Anterior cingulate cortex (tissue), 58 donors: ENCODE measurements around the gene SYNDIG1.

ENCODE experiments used
- DNase-seq, 58 donors: peaks; one replicate each; lab custom pipeline; 2025; lab: John Stamatoyannopoulos, UW

SYNDIG1 gene

DNA sequence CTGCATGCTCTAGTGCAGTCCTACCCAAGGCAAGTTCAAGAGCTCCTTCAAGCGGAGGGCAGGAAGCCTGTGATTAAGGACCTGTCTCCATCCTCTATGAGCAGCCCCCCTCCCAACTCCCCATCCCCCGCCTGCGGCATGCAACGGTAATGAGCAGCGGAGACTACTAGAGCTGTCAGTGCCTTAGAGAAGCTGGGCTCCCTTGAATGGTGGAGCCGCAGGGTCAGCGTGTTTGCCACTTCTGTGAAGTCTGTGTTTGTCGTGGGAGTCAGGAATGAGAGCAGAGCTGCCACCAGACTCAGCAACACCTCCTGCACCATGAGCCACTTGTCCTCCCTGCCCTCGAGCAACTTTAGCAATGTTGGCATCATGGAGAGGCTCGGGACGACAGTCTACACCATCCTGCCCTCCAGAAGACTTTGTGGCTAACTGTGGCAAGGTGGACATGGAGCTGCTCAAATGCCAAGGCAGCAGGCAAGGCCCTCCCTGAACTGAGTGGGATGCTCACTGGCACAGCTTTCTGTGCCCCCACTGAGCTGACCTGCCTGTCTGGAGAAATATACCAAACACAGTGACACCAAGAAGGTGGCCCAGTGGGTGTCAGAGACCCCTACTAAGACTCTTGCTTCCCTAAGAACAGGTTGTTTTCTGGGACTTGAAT lies 23.8 kb upstream of the SYNDIG1 start:
- no peak for DNase-seq

DNA sequence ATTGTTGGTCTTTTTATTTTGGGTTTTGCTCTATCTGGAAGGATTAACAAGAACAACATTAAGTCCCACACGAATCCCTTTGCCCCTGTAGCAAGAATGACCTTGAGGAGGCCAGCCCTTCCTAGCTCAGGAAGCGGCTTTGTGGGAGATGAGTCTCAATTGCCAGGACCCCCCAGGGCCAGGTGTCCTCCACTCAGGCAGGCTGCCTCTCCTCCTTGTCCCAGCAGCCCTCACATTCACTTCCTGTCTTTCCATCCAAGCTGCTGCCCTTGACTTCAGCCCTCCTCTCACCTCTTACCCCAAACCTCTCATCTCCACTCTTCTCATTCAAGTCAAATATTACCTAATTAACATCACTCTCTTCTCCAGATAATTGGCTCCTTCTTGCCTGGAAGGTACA lies 22.6 kb upstream of the SYNDIG1 start:
- DNase-seq: no peak

DNA sequence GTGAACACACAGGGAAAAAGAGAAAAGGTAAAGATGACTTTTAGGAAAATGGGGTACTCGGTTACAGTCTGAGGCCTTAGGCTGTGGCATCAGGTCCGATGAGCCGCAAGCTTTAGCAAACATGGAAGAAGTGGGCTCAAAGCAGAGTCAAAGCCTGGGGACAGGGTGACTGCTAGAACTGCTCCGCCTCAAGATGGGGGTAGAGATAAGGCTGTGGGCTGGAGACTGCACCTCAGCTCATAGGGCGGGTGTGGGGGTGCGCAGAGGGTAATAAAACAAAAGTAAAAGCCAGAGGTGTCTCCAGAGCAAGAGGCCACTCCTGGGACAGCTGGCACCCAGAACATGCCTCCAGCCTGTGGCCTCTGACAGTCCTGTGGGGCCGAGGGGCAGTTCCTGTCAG lies 21.3 kb upstream of the SYNDIG1 start:
- no peak for DNase-seq

DNA sequence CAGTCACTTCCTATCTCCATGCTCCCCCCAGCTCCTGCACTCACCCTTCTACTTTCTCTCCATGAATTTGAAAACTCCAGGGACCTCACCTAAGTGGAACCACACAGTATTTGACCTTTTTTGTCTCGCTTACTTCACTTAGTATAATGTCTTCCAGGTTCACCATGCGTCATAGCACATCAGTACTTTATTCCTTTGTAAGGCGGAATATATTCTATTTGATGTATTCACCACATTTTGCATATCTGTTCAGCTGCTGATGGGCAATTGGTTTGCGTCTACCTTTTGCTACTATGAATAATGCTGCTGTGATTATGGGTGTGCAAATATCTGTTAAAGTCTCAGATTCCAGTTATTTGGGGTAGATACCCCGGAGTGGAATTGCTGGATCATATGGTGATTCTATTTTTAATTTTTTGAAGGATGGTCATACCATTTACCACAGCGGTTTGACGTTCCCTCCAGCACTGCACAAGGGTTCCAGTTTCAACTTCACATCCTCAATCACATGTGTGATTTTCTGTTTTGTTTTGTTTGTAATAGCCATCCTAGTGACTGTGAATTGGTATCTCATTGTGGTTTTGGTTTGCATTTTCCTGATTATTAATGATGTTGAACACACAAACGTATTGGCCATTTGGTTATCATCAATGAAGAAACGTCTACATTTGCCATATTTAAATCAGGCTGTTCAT lies 20.3 kb upstream of the SYNDIG1 start:
- no peak for DNase-seq

DNA sequence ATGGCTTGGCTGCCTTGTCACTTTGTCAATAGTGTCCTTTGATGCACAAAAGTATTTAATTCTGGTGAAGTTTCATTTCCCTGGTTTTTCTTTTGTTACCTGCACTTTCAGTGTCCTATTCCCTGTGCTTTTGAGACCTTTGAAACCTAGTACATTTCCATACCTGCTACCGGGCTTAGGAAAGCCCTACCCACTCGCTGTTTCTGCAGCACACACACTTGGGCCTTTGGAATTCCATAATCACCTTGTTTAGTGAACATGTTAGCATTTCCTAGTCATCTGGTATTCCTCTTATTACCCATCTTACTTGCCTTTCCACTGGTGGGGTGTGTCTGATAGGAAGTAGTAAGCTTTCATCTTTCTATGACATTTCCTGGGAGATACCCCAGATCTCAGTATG lies 19.3 kb upstream of the SYNDIG1 start:
- DNase-seq: no peak

DNA sequence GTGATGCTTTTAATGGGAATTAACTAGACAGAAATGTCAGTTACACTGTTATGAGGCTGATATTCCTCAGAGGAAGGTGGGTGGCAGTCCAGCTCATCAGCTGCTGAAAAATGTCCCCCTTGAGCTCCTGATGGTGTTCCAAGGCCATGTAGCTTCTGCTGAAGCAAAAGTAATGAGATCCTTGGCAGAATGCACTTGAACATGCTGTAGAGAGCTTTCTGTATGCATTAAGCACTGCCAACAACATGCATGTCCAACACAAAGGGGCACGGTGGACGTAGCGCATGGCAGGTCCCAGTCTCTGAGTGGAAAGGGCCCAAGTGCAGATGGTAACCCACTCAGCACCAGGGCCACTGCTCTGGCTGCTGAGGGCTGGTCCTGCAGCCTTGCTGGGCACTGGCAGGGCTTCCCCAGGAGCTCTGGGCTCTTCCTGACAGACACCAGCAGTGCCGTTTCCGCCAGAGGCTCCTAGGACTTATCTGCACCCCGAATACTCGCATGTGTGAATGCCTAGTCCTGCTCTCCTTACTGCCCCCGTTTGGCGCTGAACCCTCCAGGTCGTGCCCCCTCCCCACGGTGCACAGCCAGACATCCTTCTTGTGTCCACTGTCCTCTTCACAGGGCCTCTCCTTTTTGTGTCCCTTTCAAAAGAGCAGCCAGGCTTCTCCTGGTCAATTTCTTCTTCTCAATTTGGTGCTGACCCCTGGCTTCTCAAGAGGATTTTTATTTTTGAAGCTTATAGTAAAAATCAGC lies 18.6 kb upstream of the SYNDIG1 start:
- no peak for DNase-seq

DNA sequence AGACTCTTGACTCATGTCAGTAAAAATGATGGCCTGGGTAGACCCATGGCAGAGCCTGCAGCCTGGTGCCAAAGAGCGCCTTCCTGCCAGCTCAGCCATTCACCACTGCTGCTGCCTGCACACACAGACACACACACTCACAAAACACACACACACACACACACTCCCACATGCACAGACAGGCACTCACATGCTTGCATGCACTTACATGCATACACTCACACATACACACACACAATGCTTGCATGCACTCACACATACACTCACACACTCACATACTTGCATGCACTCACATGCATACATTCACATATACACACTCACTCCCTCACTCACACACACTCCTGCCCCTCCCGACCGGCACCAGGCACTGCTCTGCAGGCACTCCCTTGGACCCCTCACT lies 18.0 kb upstream of the SYNDIG1 start:
- no peak for DNase-seq

DNA sequence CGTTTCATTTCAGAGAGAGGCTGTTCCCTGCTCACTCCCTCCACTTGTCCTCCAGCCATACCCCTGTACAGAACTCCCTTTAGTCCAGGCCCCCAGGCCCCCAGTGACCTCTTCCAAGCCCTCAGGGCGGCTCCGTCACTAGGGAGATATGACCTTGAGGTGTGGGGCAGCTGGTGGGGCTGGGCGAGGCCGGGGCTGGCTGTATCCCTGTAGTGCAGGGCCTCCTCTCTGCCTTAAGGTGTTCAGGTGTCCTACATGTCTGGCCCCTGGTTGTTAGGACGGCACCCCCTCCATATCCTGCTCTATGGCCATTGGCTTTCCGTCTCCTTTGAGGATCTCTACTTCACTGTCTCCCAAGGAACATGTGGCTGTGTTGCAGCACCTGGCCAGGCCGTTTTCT lies 17.4 kb upstream of the SYNDIG1 start:
- DNase-seq: no peak

DNA sequence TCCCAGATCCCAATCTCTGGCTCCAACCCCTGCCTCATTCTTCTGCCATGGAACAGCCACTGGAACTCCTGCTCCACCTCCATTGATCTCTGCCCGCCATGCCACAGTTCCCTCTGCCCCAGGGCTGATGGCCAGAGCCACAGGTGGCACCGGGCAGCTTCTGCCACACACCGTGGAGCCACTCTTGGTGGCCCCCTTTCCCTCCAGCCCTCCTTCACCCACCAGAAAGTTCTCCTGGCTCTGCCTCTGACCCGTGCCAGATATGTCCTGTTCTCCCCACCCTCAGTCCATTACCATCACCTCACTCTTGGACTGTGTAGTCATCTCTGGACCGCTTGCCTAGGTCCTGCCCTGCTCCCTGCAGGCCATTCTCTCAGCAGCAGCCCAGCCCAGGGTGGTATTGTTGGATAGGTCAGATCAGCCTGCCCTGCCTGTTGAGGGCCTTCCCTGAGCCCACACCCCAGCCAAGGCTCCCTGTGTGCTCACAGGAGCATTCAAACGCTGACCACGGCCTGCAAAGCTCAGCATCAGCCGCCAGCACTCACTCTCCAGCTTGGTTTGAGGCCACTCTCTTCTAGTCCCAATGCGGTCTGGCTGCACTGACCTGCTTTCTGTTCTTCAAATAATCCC lies 16.8 kb upstream of the SYNDIG1 start:
- DNase-seq: no peak

DNA sequence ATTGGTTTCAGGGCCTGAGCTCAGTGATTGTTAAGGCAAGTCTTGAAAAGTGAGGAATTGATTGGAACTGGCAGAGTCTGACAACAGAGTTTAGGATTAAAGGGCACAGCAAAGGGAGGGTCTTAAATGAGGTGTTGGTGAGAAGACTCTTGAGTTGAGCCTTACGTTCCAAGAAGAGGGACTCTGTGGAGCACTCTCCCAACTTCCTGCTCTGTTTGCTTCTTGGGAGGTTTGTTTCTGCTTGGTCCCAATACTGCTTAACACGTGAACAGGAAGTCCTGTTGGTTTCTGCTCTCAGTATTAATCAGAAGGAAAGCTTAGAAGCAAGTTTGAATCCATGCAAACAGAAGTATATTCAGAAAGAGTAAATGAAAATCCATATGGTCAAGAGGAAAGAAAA lies 15.6 kb upstream of the SYNDIG1 start:
- DNase-seq: no peak

DNA sequence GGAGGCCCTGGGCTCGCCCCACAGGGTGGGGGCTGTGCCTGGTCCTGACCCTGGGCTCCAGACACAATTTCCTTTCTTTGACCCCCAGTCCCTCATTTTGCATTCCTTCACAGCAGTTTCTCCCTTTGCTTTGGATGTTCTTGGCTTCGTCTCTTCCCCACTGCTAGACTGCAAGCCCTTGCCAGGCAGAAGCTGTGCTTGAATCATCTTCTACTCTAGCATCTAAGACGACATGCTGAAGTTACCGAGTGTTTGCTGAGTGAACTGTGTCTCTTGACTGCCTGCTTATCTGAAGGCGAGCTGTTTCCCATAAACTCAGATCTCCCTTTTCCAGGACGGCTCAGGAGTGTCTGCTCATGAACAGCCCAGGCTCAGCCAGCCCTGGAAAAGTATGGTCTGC lies 14.3 kb upstream of the SYNDIG1 start:
- no peak for DNase-seq

DNA sequence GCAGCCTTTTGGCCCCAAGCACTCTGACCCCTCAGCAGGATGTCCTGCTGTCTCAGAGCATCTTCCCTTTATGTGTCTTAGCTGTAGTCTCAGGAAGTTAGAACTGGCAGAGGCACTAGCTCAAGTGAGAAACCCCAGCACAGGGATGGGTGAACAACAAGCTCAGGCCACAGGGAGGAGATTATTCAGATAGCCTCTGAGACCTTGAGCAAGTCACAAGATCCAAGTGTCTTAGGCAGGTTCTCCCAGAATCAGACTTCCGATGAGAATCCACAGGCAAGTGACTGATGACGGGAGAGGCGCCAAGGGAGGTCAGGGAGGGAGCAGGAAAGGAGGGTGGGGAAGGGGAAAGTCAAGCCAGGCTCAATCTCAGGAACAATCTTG lies 13.0 kb upstream of the SYNDIG1 start:
- no peak for DNase-seq

DNA sequence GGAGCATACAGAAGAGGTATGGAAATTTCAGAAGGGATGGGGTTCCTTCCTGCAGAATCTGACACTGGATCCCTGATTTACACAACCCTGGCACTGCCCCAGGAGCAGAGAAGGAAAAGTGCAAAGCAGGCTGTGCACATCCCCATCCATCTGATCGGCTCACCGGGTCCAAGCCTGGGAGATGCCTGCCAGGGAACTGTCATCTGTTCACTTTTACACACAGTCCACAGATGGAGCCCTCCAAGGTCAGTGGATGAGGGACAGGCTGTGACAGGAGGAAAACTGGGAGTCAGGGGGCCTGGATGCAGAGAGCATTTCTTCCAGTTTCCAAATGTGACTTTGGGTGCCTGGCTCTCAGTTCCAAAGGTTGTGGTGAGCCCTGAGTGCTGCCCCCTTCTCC lies 11.0 kb upstream of the SYNDIG1 start:
- no peak for DNase-seq

DNA sequence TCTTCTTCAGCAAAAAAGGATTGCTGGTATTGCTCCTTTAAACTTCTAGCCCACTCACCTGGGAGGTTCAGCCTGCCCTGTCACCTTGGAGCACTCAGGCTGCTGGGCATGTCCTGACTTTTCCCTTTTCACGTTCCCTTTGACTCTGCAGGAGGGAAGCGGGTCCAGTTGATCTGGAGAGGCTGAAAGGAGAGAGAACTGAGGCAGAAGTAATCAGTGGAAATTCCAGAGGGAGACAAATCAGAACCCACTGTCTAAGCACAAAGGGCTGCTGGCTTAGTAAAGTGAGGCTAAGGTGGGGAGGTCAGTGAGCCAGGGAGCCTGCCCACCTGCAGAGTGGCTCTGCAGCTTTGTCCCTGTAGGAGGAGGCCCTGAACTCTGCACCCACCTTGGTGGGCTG lies 9.7 kb upstream of the SYNDIG1 start:
- no peak for DNase-seq

DNA sequence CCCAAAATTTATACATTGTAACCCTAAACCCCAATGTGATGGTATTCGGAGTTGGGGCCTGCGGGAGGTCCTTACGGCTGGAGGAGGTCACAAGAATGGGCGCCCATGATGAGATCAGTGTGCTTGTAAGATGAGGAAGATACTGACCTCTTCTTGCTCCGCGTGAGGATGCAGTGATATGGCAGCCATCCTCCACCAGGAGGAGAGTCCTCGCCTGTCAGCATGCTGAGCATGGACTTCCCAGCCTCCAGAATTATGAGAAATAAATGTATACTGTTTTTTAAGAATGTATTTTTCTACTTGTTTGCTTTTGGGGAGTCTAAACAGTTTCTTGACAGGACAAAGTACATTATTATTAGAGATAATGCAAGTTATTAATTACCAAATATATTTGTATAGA lies 8.7 kb upstream of the SYNDIG1 start:
- no peak for DNase-seq

DNA sequence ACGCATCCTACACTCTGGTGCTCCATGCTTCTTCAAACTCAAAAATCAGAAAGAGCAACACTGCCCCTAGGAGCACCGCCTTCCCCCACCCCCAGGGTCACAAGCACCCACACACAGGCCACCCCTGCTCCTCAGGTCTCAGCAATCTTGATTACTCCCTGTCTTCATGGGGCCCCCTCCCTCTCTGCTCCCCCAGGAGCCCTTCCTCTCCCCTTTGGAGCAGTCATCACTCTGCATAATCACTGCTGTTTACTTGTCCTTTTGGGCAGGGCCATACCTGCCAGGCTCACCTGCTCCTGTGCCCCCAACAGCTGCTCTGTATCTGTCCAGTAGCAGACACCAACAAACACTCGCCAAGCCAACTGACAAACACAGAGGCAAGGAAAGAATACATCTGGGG lies 7.6 kb upstream of the SYNDIG1 start:
- DNase-seq: no peak

DNA sequence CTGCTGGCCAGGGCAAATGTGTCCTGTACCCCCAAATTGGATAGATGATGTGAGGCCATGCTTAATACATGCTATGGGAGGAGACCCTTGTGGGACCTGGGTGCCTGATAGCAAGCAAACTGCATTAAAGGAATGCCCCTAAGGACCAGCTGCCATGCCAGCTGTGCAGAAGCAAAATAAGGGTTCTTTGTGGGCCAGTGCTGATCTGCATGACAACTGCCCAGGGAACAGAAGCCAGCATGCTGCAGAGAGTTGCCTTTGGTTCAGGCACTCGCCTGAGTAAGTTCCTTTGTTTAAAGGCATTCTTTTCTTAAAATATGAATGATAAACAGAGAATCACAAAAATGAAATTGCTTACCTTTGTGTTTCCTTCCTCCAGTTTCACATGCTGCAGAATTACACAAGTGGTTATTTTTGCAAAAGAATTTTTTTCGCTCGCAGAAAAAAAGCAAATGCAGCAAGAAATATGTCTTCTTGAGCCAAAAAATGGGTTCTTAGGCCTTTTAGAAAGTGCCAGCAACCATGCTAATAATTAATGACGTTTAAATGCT lies 6.9 kb upstream of the SYNDIG1 start:
- peak in 38 of 58 donors; percentile 14 to 85 (median 56) for DNase-seq

DNA sequence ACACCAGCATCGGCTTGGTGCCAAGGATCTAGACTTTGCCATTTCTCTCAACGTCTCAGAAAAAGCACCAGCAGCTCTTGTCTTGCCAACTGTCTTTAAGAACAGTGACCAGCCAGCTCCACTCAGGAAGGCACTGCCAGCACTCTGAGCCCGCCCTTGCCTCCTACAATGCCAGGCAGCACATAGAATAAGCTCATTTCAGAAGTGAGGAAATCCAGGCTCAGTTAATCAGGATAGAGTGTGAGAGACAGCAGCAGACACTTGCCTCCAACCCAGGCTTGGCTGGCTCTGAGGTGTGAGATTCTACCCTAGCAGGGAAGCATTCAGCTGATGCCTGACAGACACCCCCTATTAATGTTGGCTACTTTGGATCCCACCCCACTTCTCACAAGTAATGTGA lies 4.3 kb upstream of the SYNDIG1 start:
- DNase-seq: peak in 18 of 58 donors; percentile 14 to 49 (median 30)

DNA sequence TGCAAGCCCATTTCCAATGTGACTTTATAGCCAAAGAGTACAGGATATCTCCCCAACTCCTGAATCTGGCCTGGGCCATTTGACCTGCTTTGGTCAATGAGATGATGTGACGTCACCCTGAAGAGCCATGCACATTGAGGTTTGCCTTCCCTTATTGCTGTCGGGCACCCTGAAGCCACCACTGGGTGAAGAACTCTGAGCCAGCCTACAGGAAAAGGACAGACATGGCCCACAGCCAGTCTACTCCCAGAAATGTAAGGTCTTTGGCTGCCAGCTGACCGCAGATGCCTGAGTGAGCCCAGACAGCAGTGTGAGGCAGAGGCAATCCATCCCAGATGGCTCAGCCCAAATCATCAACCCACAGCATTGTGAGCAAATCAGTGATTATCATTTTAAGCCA lies 3.7 kb upstream of the SYNDIG1 start:
- DNase-seq: peak in 44 of 58 donors; percentile 14 to 80 (median 46)

DNA sequence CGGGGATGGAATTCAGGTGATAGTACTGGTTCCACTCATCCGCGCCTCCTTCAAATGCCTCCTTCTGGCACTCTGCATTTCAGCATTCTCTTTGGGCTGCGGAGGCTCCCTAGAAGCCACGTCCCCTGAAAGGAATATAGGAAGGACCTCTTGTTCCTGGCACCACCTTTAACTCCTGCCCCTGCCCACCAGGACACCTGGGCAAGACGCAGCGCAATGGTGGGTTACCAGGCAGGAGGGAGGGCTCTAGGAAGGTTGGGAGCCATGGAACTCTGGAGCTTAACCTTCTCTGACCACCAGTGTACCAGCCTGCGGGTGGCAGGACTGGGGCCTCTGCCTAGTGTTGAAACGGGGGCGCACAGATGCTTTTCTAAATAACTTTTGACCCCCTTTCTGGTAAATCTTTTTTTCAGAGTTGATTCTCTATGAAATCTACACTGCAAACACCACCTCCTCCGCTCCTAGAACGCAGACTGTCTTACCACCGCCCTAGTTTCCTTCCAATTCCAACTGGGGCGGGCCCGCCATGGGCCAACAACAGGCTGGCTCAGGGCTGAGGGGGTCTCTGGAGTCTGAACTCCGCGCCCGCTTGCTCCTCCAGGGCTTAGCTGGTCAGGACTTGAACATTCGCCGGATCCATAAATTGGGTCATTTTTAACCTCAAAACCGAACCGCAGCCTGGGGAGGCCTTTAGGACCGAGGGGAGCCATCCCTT lies 871 bp upstream of the SYNDIG1 start:
- DNase-seq: peak in 2 of 58 donors; percentile 19 to 54
